ENCODE data around the gene NRGN. TPM values are rescaled to one million over a fixed set of nuclear protein-coding genes. Genes with fewer than 3 reads are reported as not detected.

Gene NRGN
- total and polyA plus RNA-seq, 2 of the 8 experiments (the other 6 are each of a cell fraction or from before 2014, with no cell fraction given) = 0.60 to 1.0 TPM

DNA sequence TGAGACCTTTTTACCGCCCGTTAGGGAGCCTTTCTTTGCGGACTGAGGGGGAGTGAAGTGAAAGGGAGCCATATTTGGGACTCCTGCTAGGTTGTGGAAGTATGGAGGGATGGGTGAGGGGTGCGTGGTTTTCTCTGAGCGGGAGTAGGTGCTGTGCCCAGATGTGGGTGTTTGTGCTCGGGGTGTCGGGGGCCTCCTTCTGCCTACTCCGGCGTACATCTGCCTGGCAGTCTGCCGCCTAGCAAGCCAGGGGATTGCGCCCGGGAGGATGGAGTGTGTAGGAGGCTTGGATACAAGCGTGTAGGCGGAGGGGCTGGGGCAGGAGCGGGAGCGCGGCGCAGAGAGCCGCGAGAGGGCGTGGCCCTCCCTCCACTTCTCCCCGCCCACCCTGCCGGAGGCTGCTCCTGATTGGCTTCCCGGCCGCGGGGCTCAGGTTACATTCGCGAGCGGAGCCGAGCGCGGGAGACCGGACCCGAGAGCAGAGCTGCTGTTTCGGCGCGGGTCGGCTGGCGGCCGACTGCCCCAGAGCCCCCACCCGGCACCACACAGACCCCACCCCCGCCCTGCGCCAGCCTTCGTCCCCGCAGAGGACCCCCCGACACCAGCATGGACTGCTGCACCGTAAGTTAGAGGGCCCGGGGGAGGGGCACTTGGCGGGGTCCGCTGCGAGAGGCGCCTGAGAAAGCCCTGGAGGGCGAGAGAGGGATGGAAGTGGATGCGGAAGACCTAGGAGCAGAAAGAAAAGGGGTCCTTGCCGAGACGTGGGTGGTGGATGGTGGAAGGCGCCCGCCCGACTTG, at the start of gene NRGN (continued):
- TF ChIP-seq NANOG (IDR thresholded peaks at IDR 0.05; ENCODE audit: insufficient read depth, low read depth, low read length, poor library complexity, severe bottlenecking) = no peak
- 0 out of 2 replicates have a peak, but pooled peaks have one; percentile 37 for TF ChIP-seq SP1 (IDR thresholded peaks at IDR 0.05; ENCODE audit: low read depth, low read length)
- TF ChIP-seq TAF1 (IDR thresholded peaks at IDR 0.05; ENCODE audit: low read depth, low read length) = 0 out of 2 replicates have a peak, but pooled peaks have one; percentile 21
- no peak for TF ChIP-seq KDM1A (IDR thresholded peaks at IDR 0.05; ENCODE audit: borderline replicate concordance, low read length)
- no peak for TF ChIP-seq EGR1 (IDR thresholded peaks at IDR 0.05; ENCODE audit: borderline replicate concordance, low read depth, low read length)
